GM19452 (cell line): ENCODE results near the gene CTSZ.
A peak's percentile ranks its signal among the peaks of the same experiment; 100 is the strongest.
"Not testable (repeated sequence)": the region's sequence is repeated elsewhere in the genome, so short reads cannot be mapped to it uniquely, and the experiment has no call there.

ENCODE experiments used
- ATAC-seq: cut with Tn5 transposase; IDR thresholded peaks from one replicate; pipeline ENCODE4 v1.9.1; 2021; ENCODE audit not compliant: unreplicated experiment

CTSZ gene

GRCh38 chr20:58982406-58983114 lies 24.5 kb downstream of the CTSZ start:
- no peak for ATAC-seq

DNA sequence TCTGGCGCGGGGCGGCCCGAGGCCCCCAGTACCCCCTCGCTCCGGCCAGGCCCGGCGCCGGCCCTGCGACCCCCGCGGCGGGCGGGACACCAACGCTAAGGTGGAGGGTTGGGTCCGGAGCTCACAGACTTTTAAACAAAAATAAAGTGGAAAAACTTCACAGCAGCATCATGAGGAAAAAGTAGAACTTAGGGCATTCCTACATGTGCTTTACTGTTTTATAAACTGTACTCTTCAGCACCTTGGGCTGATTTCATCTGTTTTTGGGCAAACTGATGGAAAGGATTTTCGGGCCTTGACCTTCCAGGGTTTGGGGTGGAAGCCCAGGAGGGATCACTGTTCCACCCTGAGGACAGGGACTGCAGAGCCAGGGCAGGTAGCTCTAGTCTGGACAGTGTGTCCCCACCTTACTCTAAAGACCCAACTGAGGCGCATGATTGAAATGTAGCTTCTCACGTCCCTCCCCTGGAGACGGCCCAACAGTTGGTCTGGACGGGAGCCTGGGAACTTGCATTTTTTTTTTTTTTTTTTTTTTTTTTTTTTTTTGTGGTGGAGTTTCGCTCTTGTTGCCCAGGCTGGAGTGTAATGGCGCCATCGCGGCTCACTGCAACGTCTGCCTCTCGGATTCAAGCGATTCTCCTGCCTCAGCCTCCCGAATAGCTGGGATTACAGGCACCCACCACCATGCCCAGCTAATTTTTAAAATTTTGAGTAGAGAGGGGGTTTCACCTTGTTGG lies 25.3 kb downstream of the CTSZ start:
- no peak for ATAC-seq

- peak; percentile 76 for ATAC-seq
Observed at GRCh38 chr20:58980711-58981627, 26.1 kb downstream of the CTSZ start, which contains the start of gene NELFCD. Gene NELFCD, plus strand, starts transcription at chr20:58981256. Its CDS starts 54 bp downstream, at chr20:58981310.

- no peak for ATAC-seq
Observed at GRCh38 chr20:58978351-58979190, 28.5 kb downstream of the CTSZ start.

- no peak for ATAC-seq
Observed at GRCh38 chr20:58976061-58976730, 30.9 kb downstream of the CTSZ start.

DNA sequence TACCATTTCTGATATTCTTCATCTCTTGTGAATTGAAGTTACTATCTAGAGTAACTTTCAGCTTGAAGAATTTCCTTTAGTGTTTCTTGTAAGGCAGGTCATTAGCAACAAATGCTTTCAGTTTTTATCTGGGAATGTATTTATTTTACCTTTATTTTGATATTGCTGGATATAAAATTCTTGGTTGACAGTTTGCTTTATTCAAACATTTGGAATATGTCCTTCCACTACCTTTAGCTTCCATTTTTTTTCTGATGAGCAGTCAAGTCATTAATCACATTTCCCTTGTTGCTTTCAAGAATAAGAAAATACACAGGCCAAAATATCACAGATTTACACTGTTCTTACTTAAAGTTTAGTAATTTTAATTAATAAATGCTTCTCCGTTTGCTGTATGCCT lies 31.7 kb downstream of the CTSZ start:
- no peak for ATAC-seq

- ATAC-seq: no peak
Observed at GRCh38 chr20:58973866-58974265, 33.2 kb downstream of the CTSZ start.

DNA sequence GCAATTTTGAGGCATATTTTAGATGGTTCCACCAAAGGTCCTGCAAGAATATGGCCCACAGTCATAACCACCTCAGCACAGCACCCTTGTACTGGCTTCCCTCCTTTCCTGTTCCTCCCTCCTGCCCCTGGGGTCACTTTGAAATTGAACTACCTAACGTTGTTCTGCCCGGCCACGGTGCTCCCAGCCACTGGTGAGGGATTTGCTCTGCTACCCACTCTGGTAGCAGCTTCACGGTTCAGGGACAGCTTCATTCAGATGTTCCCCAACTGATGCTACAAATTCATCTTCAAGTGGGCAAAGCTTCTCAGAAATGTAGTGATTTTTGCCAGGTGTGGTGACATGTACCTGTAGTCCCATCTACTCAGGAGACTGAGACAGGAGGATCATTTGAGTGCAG lies 33.9 kb downstream of the CTSZ start:
- ATAC-seq: no peak

DNA sequence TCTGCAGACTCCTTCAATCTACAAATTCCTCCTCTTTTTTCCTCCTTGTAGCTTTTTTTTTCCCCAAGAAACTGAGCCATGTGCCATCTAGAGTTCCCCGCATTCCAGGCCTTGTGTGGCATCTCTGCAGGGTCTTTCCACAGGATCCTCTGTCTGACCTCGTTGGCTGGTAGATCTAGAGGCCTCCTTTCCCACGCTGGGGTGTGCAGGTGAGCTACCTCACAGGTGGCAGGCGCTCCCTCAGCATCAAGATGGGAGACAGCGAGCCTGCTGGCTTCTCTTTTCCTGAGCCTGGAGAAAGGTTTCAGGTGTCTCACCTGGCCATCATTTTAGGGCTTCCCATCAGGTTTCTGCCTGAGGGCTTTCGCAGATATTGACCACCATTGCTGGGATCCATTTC lies 35.6 kb downstream of the CTSZ start:
- ATAC-seq: no peak

- ATAC-seq: no peak
Observed at GRCh38 chr20:58970146-58970545, 36.9 kb downstream of the CTSZ start.

DNA sequence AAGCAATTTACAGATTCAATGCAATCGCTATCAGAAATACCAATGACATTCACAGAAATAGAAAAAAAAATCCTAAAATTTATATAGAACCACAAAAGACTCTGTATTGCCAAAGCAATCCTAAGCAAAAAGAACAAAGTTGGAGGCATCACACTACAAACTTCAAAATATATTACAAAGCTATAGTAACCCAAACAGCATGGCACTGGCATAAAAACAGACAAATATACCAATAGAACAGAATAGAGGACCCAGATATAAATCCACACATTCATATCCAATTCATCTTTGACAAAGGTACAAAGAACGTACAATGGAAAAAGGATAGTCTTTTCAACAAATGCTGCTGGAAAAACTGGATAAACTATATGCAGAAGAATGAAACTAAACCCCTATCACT lies 37.6 kb downstream of the CTSZ start:
- ATAC-seq: no peak

DNA sequence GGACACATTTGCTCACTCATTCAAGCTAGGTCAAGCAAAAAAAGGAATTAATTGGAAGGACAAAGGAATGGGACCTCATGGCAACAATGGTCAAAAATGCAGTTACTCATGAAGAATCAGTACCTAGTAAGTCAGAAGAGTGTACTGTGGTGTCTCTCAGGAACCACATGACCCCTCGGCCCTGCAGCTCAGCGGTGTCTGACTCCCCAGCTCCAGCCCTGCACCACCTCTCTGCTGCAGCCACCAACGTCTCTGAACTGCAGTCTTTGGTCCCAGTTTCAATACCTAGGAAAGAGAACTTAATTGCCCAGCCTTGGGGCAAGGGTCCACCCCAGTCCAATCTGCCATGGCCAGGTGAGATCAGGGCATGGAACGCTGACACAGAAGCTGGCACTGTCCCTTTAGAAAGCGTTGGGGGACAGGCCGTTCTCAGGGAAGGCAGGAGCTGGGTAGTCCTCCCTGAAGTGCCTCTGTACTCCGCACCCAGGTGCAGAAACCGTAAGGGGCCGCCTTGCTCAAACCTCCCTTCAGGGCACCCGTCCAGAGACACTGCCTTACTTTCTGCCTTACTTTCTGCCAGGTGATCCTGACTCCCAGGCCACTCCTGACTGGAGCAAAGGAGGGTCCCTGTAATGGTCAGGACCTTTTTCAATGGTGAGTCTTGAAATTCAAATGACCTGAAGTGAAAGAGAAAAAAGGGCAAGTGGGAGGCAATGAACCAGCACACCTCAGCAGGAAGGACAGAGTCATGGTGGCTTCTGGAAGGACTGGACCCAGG lies 39.2 kb downstream of the CTSZ start:
- no peak for ATAC-seq

GRCh38 chr20:58965270-58966064 lies 41.6 kb downstream of the CTSZ start:
- no peak for ATAC-seq

DNA sequence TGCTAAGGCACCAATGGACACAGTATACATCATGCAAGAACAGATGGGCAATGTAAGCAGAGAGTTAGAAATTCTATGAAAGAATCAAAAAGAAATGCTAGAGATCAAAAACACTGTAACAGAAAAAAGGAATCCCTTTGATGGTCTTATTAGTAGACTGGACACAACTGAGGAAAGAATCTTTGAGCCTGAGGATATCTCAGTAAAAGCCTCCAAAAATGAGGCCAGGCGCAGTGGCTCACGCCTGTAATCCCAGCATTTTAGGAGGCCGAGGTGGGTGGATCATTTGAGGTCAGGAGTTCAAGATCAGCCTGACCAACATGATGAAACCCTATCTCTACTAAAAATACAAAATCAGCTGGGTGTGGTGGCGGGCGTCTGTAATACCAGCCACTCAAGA lies 43.1 kb downstream of the CTSZ start:
- ATAC-seq: not testable (repeated sequence)

DNA sequence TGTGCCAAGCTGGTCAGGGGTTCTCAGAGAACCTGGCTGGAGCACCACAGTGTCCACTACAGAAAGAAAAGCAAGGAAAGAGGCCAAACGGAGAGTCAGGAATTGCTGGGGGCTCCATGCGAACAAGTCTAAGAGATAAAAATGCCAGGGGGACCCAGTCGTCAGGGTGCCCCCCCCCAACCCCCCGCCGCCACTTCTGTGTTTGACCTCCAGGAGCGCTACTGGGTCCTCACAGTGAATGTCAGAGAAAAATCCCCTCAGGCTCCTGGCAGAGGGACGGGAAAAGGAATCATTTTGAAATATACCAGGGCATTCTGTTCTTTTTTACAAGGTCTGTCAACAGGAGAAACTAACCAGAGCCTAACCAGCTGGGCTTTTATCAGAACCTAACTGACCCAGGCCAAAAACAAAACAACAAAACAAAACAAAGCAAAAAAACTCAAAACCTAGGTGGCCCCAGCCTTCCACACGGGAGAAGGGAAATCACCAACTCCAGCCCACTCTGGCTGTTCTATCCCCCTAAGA lies 43.9 kb downstream of the CTSZ start:
- no peak for ATAC-seq

DNA sequence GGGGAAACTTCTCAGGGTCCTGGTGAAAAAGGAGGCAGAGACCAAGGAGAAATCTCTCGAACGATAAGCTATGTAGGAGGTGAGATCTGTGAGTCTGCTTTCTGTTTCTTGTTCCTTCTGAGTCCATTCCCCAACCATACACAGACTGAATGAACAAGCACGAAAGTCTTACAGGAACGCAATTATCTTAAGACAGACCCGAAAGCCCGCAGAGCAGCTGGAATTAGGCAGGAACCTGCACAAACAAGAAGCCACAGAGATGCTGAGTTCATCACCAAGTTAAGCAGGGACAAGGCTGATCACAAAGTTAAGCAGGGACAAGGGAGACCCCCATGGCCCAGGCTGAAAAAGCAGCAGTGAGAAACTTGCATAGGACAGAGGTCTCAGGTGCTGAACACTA lies 47.4 kb downstream of the CTSZ start:
- ATAC-seq: no peak

- ATAC-seq: no peak
Observed at GRCh38 chr20:58956078-58956477, 51.0 kb downstream of the CTSZ start.

DNA sequence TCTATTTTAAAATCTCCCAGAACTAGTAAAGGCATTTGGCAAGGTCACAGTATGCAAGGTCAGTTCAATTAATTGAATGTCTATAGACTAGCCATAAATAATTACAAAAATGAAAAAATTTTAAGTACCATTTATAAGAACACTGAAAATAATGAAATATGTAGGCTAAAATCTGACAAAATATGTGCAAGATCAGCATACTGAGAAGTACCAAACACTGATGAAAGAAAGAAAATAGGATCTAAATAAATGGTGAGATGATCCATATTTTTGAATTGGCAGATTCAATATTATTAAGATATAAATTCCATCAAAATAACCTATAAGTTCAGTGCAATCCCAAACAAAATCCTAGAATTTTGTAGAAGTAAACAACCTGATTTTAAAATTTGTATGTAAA lies 54.0 kb downstream of the CTSZ start:
- ATAC-seq: no peak
